ENCODE results near the gene KCNMB1. TPM values are rescaled to one million over a fixed set of nuclear protein-coding genes. Genes with fewer than 3 reads are reported as not detected.

The KCNMB1 gene
- polyA plus RNA-seq, 1 donor from 2014 or later = not detected

DNA sequence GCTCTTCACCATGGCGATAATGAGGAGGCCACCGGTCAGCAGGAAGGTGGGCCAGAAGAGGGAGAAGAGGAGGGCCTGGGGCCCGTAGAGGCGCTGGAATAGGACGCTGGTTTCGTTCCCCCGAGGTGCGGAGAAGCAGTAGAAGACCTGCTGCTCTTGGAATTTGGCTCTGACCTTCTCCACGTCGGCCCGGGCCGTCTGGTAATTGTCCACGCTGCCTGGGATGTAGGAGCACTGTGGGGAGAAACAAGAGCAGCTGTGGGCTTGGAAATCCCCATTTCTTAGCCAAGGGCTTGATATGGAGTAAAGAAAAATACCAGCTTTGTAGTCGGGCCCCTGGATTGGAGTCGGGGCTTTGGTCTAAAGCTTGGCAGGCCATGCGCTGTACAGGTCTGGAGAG, 10.4 kb downstream of the KCNMB1 start:
- no peaks in the 10 kb centered on the region for H4K20me1 ChIP-seq (ENCODE audit: insufficient read depth)
- H3K9me3 ChIP-seq (ENCODE audit: low read length) = no peaks in the 10 kb centered on the region
- H2AFZ ChIP-seq (ENCODE audit: low read depth, low read length) = no peak overlapping the region
- H3K9me2 ChIP-seq (ENCODE audit: insufficient read depth, low read length) = no peaks in the 10 kb centered on the region
- H3K27me3 ChIP-seq (ENCODE audit: insufficient read depth, low read depth, low read length) = no peaks in the 10 kb centered on the region
- H3K9ac ChIP-seq (ENCODE audit: low read length) = no peak overlapping the region
- no peak overlapping the region for H3K4me3 ChIP-seq (ENCODE audit: low read length)
- TF ChIP-seq, protein P1, sequence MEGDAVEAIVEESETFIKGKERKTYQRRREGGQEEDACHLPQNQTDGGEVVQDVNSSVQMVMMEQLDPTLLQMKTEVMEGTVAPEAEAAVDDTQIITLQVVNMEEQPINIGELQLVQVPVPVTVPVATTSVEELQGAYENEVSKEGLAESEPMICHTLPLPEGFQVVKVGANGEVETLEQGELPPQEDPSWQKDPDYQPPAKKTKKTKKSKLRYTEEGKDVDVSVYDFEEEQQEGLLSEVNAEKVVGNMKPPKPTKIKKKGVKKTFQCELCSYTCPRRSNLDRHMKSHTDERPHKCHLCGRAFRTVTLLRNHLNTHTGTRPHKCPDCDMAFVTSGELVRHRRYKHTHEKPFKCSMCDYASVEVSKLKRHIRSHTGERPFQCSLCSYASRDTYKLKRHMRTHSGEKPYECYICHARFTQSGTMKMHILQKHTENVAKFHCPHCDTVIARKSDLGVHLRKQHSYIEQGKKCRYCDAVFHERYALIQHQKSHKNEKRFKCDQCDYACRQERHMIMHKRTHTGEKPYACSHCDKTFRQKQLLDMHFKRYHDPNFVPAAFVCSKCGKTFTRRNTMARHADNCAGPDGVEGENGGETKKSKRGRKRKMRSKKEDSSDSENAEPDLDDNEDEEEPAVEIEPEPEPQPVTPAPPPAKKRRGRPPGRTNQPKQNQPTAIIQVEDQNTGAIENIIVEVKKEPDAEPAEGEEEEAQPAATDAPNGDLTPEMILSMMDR (IDR thresholded peaks at IDR 0.05; ENCODE audit: poor library complexity, severe bottlenecking) = no peak
- TF ChIP-seq TAF1 (IDR thresholded peaks at IDR 0.05; ENCODE audit: low read depth) = no peak
- TF ChIP-seq, protein P2, sequence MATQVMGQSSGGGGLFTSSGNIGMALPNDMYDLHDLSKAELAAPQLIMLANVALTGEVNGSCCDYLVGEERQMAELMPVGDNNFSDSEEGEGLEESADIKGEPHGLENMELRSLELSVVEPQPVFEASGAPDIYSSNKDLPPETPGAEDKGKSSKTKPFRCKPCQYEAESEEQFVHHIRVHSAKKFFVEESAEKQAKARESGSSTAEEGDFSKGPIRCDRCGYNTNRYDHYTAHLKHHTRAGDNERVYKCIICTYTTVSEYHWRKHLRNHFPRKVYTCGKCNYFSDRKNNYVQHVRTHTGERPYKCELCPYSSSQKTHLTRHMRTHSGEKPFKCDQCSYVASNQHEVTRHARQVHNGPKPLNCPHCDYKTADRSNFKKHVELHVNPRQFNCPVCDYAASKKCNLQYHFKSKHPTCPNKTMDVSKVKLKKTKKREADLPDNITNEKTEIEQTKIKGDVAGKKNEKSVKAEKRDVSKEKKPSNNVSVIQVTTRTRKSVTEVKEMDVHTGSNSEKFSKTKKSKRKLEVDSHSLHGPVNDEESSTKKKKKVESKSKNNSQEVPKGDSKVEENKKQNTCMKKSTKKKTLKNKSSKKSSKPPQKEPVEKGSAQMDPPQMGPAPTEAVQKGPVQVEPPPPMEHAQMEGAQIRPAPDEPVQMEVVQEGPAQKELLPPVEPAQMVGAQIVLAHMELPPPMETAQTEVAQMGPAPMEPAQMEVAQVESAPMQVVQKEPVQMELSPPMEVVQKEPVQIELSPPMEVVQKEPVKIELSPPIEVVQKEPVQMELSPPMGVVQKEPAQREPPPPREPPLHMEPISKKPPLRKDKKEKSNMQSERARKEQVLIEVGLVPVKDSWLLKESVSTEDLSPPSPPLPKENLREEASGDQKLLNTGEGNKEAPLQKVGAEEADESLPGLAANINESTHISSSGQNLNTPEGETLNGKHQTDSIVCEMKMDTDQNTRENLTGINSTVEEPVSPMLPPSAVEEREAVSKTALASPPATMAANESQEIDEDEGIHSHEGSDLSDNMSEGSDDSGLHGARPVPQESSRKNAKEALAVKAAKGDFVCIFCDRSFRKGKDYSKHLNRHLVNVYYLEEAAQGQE (IDR thresholded peaks at IDR 0.05; ENCODE audit: borderline replicate concordance) = no peak
- no peak for TF ChIP-seq RAD21 (conservative IDR thresholded peaks at IDR 0.05)
- TF ChIP-seq EP300 (conservative IDR thresholded peaks at IDR 0.05; ENCODE audit: poor library complexity, severe bottlenecking) = no peak
- no peak for TF ChIP-seq MXI1 (conservative IDR thresholded peaks at IDR 0.05; ENCODE audit: poor library complexity, severe bottlenecking)
- no peak for TF ChIP-seq EZH2 (IDR thresholded peaks at IDR 0.05; ENCODE audit: borderline replicate concordance, insufficient read depth, low read length, poor library complexity, severe bottlenecking)
- no peak for TF ChIP-seq POLR2AphosphoS5 (IDR thresholded peaks at IDR 0.05)
- no peak for TF ChIP-seq SMC3 (conservative IDR thresholded peaks at IDR 0.05; ENCODE audit: poor library complexity)
- H3K27ac ChIP-seq (ENCODE audit: low read length) = no peak overlapping the region
- no peak overlapping the region for H3K4me2 ChIP-seq (ENCODE audit: low read length)
- no peaks in the 10 kb centered on the region for H3K36me3 ChIP-seq (ENCODE audit: insufficient read depth, low read length)
- no peaks in the 10 kb centered on the region for H3K79me2 ChIP-seq (replicated peaks; ENCODE audit: insufficient read depth, low read length)
- H3F3A ChIP-seq (ENCODE audit: insufficient read depth, low read length, poor library complexity, severe bottlenecking) = no peaks in the 10 kb centered on the region

DNA sequence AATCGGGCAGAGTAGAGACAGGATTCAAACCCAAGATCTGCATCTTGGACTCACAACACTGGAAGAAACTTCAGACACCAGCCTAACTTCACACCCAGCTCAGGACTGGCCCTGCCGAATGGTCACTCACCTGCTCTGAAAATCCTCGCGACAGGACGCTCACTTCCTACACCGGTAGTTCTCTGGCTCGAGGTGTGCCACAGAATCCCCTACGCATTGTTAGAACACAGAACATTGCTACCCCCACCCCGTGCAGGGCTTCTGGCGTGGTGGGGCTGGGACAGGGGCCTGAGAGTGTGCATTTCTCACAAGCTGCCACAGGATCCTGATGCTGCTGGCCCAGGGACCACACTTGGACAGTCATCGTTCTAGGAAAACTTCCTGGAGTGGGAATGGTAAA, 12.1 kb downstream of the KCNMB1 start:
- no peak overlapping the region for H3K27ac ChIP-seq (ENCODE audit: low read length)

More for the DNA sequence above, 12.1 kb downstream of the KCNMB1 start:
- Histone ChIP-seq H3K9ac (ENCODE audit: low read length) (no peak overlapping the region), H2AFZ (ENCODE audit: low read depth, low read length) (no peak overlapping the region), H3K27me3 (ENCODE audit: insufficient read depth, low read depth, low read length) (no peaks in the 10 kb centered on the region), H3K36me3 (ENCODE audit: insufficient read depth, low read length) (no peaks in the 10 kb centered on the region), H3F3A (ENCODE audit: insufficient read depth, low read length, poor library complexity, severe bottlenecking) (no peaks in the 10 kb centered on the region), H4K20me1 (ENCODE audit: insufficient read depth) (no peaks in the 10 kb centered on the region), H3K79me2 (replicated peaks; ENCODE audit: insufficient read depth, low read length) (no peaks in the 10 kb centered on the region), H3K9me2 (ENCODE audit: insufficient read depth, low read length) (no peaks in the 10 kb centered on the region), H3K9me3 (ENCODE audit: low read length) (no peaks in the 10 kb centered on the region), H3K4me3 (ENCODE audit: low read length) (no peak overlapping the region), H3K4me2 (ENCODE audit: low read length) (no peak overlapping the region)
- TF ChIP-seq SMC3 (conservative IDR thresholded peaks at IDR 0.05; ENCODE audit: poor library complexity) = no peak
- TF ChIP-seq, protein P1 (IDR thresholded peaks at IDR 0.05; ENCODE audit: poor library complexity, severe bottlenecking) = no peak
- no peak for TF ChIP-seq TAF1 (IDR thresholded peaks at IDR 0.05; ENCODE audit: low read depth)
- TF ChIP-seq, protein P2 (IDR thresholded peaks at IDR 0.05; ENCODE audit: borderline replicate concordance) = no peak
- TF ChIP-seq EZH2 (IDR thresholded peaks at IDR 0.05; ENCODE audit: borderline replicate concordance, insufficient read depth, low read length, poor library complexity, severe bottlenecking) = no peak
- no peak for TF ChIP-seq RAD21 (conservative IDR thresholded peaks at IDR 0.05)
- no peak for TF ChIP-seq EP300 (conservative IDR thresholded peaks at IDR 0.05; ENCODE audit: poor library complexity, severe bottlenecking)
- TF ChIP-seq MXI1 (conservative IDR thresholded peaks at IDR 0.05; ENCODE audit: poor library complexity, severe bottlenecking) = no peak
- no peak for TF ChIP-seq POLR2AphosphoS5 (IDR thresholded peaks at IDR 0.05)
